A549 (cell line): ENCODE measurements around the gene RNF145. TPM values are rescaled to one million over a fixed set of nuclear protein-coding genes. Genes with fewer than 3 reads are reported as not detected.

Experiments used
- ATAC-seq, 2 experiments: fragments of 200-7000 bp in 1 of 2; fragments of >200 bp in 1 of 2; cut with Nextera tagmentation in 1 of 2; cut with Tn5 transposase in 1 of 2; 3 replicates each; pipeline versions ENCODE4 v1.8.0 to v1.9.1; 2018 to 2020; ENCODE audit warnings: mild to moderate bottlenecking in 1 of 2, moderate library complexity in 1 of 2
- CTCF ChIA-PET: fragments of 300-600 bp; sonication (Branson Sonifier 250); formaldehyde crosslinking; extraction: SDS; loops from one replicate; lab custom pipeline; 2021; ENCODE audit warnings: antibody characterized with exemption, inconsistent platforms; lab: Yijun Ruan, JAX
- POLR2A ChIA-PET: fragments of 350-600 bp; formaldehyde crosslinking; extraction: SDS; loops from one replicate; lab custom pipeline; 2021; ENCODE audit warnings: antibody characterized with exemption, inconsistent platforms; lab: Yijun Ruan, JAX
- DNase-seq, 2 experiments: peaks; one replicate each; pipeline versions ENCODE4 v3.0.0 to v3.0.0-alpha.2; 2011 to 2016; ENCODE audit warnings: low read depth in 1 of 2, low spot score in 1 of 2
- FAIRE-seq: peaks from 2 replicates; lab custom pipeline; 2011; peaks lifted over from hg19 to GRCh38; lab: Jason Lieb, UNC
- H3K27ac ChIP-seq, 2 experiments: fragments of >200 bp; sonication (Bioruptor Twin); formaldehyde crosslinking; 3 replicates each; pipeline ENCODE4 v1.5.1; 2016 to 2017
- H3K4me1 ChIP-seq: fragments of >200 bp; sonication (Bioruptor Twin); formaldehyde crosslinking; 3 replicates; pipeline ENCODE4 v1.6.1; 2016
- H3K4me2 ChIP-seq: fragments of >200 bp; sonication (Bioruptor Twin); formaldehyde crosslinking; 3 replicates; pipeline ENCODE4 v1.6.1; 2016
- H3K4me3 ChIP-seq: fragments of >200 bp; sonication (Bioruptor Twin); formaldehyde crosslinking; 3 replicates; pipeline ENCODE4 v1.5.1; 2016
- H3K9me3 ChIP-seq: fragments of >200 bp; sonication (Bioruptor Twin); formaldehyde crosslinking; 3 replicates; pipeline ENCODE4 v1.6.1; 2016
- BCL3 ChIP-seq: fragments of >200 bp; sonication (Bioruptor Twin); formaldehyde crosslinking; IDR thresholded peaks from 3 replicates; pipeline ENCODE4 v1.6.1; 2016
- CEBPB ChIP-seq, 2 experiments: fragments of >200 bp in 1 of 2; sonication (Bioruptor Twin) in 1 of 2; formaldehyde crosslinking in 1 of 2; IDR thresholded peaks; 2 replicates each; pipeline ENCODE4 v1.6.1; 2012 to 2016
- EHF ChIP-seq: fragments of 250-450 bp; sonication (Bioruptor Pico); IDR thresholded peaks from 2 replicates; pipeline ENCODE4 v1.5.0; 2020; ENCODE audit warnings: mild to moderate bottlenecking
- ELK1 ChIP-seq: fragments of 150-350 bp; IDR thresholded peaks from 2 replicates; pipeline ENCODE4 v1.6.1; 2014; ENCODE audit warnings: low read depth, mild to moderate bottlenecking, low read length
- EP300 ChIP-seq, 2 experiments: fragments of >200 bp; sonication (Bioruptor Twin); formaldehyde crosslinking; IDR thresholded peaks; 2 replicates in 1 of 2; 3 replicates in 1 of 2; pipeline ENCODE4 v1.6.1; 2016 to 2017
- FOSL2 ChIP-seq, 2 experiments: fragments of 450-650 bp in 1 of 2; fragments of >200 bp in 1 of 2; sonication (Bioruptor Twin) in 1 of 2; formaldehyde crosslinking; IDR thresholded peaks; 2 replicates each; pipeline versions ENCODE4 v1.5.0 to v1.6.1; 2016 to 2020; ENCODE audit warnings: mild to moderate bottlenecking in 1 of 2, moderate library complexity in 1 of 2
- FOXS1 ChIP-seq: fragments of 250-450 bp; sonication (Bioruptor Pico); IDR thresholded peaks from 2 replicates; pipeline ENCODE4 v1.5.0; 2020; ENCODE audit warnings: mild to moderate bottlenecking, moderate library complexity
- GATA3 ChIP-seq: IDR thresholded peaks from 2 replicates; pipeline ENCODE4 v1.6.1; 2012; ENCODE audit warnings: borderline replicate concordance
- HOXB13 ChIP-seq: fragments of 250-450 bp; sonication (Bioruptor Pico); IDR thresholded peaks from 2 replicates; pipeline ENCODE4 v1.5.0; 2020; ENCODE audit warnings: low read depth, mild to moderate bottlenecking, moderate library complexity
- HOXB5 ChIP-seq: fragments of 250-450 bp; sonication (Bioruptor Pico); IDR thresholded peaks from 2 replicates; pipeline ENCODE4 v1.5.0; 2020; ENCODE audit warnings: mild to moderate bottlenecking, moderate library complexity
- JUN ChIP-seq, 2 experiments: fragments of >200 bp; sonication (Bioruptor Twin); formaldehyde crosslinking; IDR thresholded peaks; 2 replicates in 1 of 2; 3 replicates in 1 of 2; pipeline ENCODE4 v1.6.1; 2016 to 2017
- JUNB ChIP-seq: fragments of >200 bp; sonication (Bioruptor Twin); formaldehyde crosslinking; IDR thresholded peaks from 2 replicates; pipeline ENCODE4 v1.6.1; 2016
- PHF8 ChIP-seq: fragments of 200-600 bp; sonication (generic); IDR thresholded peaks from 2 replicates; pipeline ENCODE4 v1.6.1; 2016; ENCODE audit warnings: low read depth, mild to moderate bottlenecking, antibody characterized with exemption, moderate library complexity, borderline replicate concordance
- POLR2AphosphoS2 ChIP-seq: conservative IDR thresholded peaks from 2 replicates; pipeline ENCODE4 v1.6.1; 2012; ENCODE audit warnings: low read length, improper control_type of control experiment, inconsistent platforms
- RAD21 ChIP-seq, 2 experiments: fragments of >200 bp in 1 of 2; sonication (Bioruptor Twin) in 1 of 2; formaldehyde crosslinking in 1 of 2; IDR thresholded peaks in 1 of 2; conservative IDR thresholded peaks in 1 of 2; 2 replicates in 1 of 2; 3 replicates in 1 of 2; pipeline ENCODE4 v1.6.1; 2012 to 2018; ENCODE audit warnings: inconsistent platforms in 1 of 2
- SMC3 ChIP-seq: fragments of >200 bp; sonication (Bioruptor Twin); formaldehyde crosslinking; IDR thresholded peaks from 3 replicates; pipeline ENCODE4 v1.6.1; 2018; ENCODE audit warnings: inconsistent platforms
- TFCP2L1 ChIP-seq: fragments of 250-450 bp; sonication (Bioruptor Pico); IDR thresholded peaks from 2 replicates; pipeline ENCODE4 v1.5.0; 2021; ENCODE audit warnings: mild to moderate bottlenecking
- TP53 ChIP-seq: fragments of 250-450 bp; sonication (Bioruptor Pico); IDR thresholded peaks from 2 replicates; pipeline ENCODE4 v1.5.0; 2021; ENCODE audit warnings: mild to moderate bottlenecking, moderate library complexity
- ZC3H11A ChIP-seq: fragments of 450-650 bp; IDR thresholded peaks from 2 replicates; pipeline ENCODE4 v1.6.1; 2014; ENCODE audit warnings: antibody characterized with exemption, mild to moderate bottlenecking
- ZFP36 ChIP-seq: fragments of 450-650 bp; IDR thresholded peaks from 2 replicates; pipeline ENCODE4 v1.6.1; 2014; ENCODE audit warnings: borderline replicate concordance; ENCODE audit not compliant: partially characterized antibody
- ZSCAN20 ChIP-seq: fragments of 250-450 bp; sonication (Bioruptor Pico); IDR thresholded peaks from 2 replicates; pipeline ENCODE4 v1.8.0; 2022; ENCODE audit warnings: mild to moderate bottlenecking, moderate library complexity
- WGBS: methylation state at CpG from one replicate; pipeline ENCODE4 v1.1.6; 2017; ENCODE audit errors: missing lambda C conversion rate; 5-methylcytosine and 5-hydroxymethylcytosine counted together
- polyA plus RNA-seq, 4 experiments: library from polyadenylated mRNA; depleted of rRNA in 3 of 4; stranded (reverse); fragments of >200 nt; fragmentation: RNase III in 1 of 4; extraction: RNeasy Plus Mini Kit Qiagen cat#74134 plus additional on column Dnase treatment in 1 of 4; gene quantifications; 2 replicates in 3 of 4; 3 replicates in 1 of 4; pipeline ENCODE4 v1.2.3, GENCODE V29; 2011 to 2017
- TF ChIP-seq, protein P1 (sequence below): fragments of 200-600 bp; sonication (generic); IDR thresholded peaks from 2 replicates; pipeline ENCODE4 v1.6.1; 2016; ENCODE audit warnings: antibody characterized with exemption, mild to moderate bottlenecking, moderate library complexity
- TF ChIP-seq, protein P2 (sequence below): IDR thresholded peaks from 2 replicates; pipeline ENCODE4 v1.6.1; 2012
- TF ChIP-seq, protein P3 (sequence below): fragments of >200 bp; sonication (Bioruptor Twin); formaldehyde crosslinking; IDR thresholded peaks from 2 replicates; pipeline ENCODE4 v1.6.1; 2016
- TF ChIP-seq, protein P4 (sequence below): IDR thresholded peaks from 2 replicates; pipeline ENCODE4 v1.6.1; 2012
- TF ChIP-seq, protein P5 (sequence below): fragments of >200 bp; sonication (Bioruptor Twin); formaldehyde crosslinking; IDR thresholded peaks from 3 replicates; pipeline ENCODE4 v1.5.1; 2016

RNF145 gene
- polyA plus RNA-seq, 2 of the 4 experiments (the other 2 are of a cell fraction): 122 to 146 TPM

- H3K4me3 ChIP-seq: 0 out of 3 replicates have a peak overlapping the region, but pooled peaks have one; percentile 7
- 0% methylated on average over 1 of the region's 1 CpG for WGBS
- H3K9me3 ChIP-seq: no peaks in the 10 kb centered on the region
- POLR2A ChIA-PET: no interaction called here
- H3K27ac ChIP-seq: peak overlapping the region; percentile 89 to 94
- TF ChIP-seq ZFP36 (no peak), HOXB13 (CRISPR knock-in tag) (0 out of 2 replicates have a peak, but pooled peaks have one; percentile 61), JUN (IDR thresholded peaks at IDR 0.05) (peak; percentile 78 to 96), PHF8 (no peak), HOXB5 (no peak), EP300 (IDR thresholded peaks at IDR 0.05) (peak; percentile 92), EHF (peak; percentile 10; the same call in 1 of the 2 replicates), JUNB (peak; percentile 92), RAD21 (conservative IDR thresholded peaks at IDR 0.05 in 1 of 2, IDR thresholded peaks at IDR 0.05 in 1 of 2) (peak; percentile 19 to 24; a peak in 4 of 5 replicates), BCL3 (peak; percentile 85; the same call in 2 of the 3 replicates), FOXS1 (CRISPR knock-in tag) (peak; percentile 46; the same call in 1 of the 2 replicates), CEBPB (IDR thresholded peaks at IDR 0.05) (peak; percentile 95 to 98), GATA3 (peak; percentile 92), SMC3 (peak; percentile 28; the same call in 1 of the 3 replicates), ZSCAN20 (CRISPR knock-in tag) (peak; percentile 68), TP53 (no peak), FOSL2 (IDR thresholded peaks at IDR 0.05) (no peak), FOSL2 (CRISPR knock-in tag; IDR thresholded peaks at IDR 0.05) (peak; percentile 80)
- TF ChIP-seq, protein P1, sequence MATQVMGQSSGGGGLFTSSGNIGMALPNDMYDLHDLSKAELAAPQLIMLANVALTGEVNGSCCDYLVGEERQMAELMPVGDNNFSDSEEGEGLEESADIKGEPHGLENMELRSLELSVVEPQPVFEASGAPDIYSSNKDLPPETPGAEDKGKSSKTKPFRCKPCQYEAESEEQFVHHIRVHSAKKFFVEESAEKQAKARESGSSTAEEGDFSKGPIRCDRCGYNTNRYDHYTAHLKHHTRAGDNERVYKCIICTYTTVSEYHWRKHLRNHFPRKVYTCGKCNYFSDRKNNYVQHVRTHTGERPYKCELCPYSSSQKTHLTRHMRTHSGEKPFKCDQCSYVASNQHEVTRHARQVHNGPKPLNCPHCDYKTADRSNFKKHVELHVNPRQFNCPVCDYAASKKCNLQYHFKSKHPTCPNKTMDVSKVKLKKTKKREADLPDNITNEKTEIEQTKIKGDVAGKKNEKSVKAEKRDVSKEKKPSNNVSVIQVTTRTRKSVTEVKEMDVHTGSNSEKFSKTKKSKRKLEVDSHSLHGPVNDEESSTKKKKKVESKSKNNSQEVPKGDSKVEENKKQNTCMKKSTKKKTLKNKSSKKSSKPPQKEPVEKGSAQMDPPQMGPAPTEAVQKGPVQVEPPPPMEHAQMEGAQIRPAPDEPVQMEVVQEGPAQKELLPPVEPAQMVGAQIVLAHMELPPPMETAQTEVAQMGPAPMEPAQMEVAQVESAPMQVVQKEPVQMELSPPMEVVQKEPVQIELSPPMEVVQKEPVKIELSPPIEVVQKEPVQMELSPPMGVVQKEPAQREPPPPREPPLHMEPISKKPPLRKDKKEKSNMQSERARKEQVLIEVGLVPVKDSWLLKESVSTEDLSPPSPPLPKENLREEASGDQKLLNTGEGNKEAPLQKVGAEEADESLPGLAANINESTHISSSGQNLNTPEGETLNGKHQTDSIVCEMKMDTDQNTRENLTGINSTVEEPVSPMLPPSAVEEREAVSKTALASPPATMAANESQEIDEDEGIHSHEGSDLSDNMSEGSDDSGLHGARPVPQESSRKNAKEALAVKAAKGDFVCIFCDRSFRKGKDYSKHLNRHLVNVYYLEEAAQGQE: no peak
- TF ChIP-seq, protein P2, sequence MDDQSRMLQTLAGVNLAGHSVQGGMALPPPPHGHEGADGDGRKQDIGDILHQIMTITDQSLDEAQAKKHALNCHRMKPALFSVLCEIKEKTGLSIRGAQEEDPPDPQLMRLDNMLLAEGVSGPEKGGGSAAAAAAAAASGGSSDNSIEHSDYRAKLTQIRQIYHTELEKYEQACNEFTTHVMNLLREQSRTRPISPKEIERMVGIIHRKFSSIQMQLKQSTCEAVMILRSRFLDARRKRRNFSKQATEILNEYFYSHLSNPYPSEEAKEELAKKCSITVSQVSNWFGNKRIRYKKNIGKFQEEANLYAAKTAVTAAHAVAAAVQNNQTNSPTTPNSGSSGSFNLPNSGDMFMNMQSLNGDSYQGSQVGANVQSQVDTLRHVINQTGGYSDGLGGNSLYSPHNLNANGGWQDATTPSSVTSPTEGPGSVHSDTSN: peak; percentile 39; the same call in 1 of the 2 replicates
- TF ChIP-seq, protein P3, sequence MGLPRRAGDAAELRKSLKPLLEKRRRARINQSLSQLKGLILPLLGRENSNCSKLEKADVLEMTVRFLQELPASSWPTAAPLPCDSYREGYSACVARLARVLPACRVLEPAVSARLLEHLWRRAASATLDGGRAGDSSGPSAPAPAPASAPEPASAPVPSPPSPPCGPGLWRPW: peak; percentile 85; the same call in 1 of the 2 replicates
- TF ChIP-seq, protein P4, sequence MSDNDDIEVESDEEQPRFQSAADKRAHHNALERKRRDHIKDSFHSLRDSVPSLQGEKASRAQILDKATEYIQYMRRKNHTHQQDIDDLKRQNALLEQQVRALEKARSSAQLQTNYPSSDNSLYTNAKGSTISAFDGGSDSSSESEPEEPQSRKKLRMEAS: peak; percentile 59; the same call in 1 of the 2 replicates
- CTCF ChIA-PET: no interaction called here
- ATAC-seq (no peak), FAIRE-seq (no peak), DNase-seq (peak in 1 of 2 experiments; percentile 77)
- H3K4me1 ChIP-seq: peaks cover 95% of the 10 kb centered on the region
- peak overlapping the region; percentile 79 for H3K4me2 ChIP-seq
Observed at GRCh38 chr5:159182691-159183090, 26.7 kb downstream of the RNF145 start.

- DNase-seq (no peak), ATAC-seq (no peak), FAIRE-seq (no peak)
- POLR2A ChIA-PET: no interaction called here
- H3K9me3 ChIP-seq: no peaks in the 10 kb centered on the region
- 63% methylated on average over 4 of the region's 4 CpGs for WGBS
- peak overlapping the region; percentile 94 to 98 for H3K27ac ChIP-seq
- CTCF ChIA-PET: interaction anchor here (1.1 kb wide), 1 partner anchor 25 kb away, joined by 3 read pairs; no protein-coding TSS in a partner anchor
- no peak overlapping the region for H3K4me3 ChIP-seq
- H3K4me1 ChIP-seq: peaks cover 95% of the 10 kb centered on the region
- H3K4me2 ChIP-seq: peak overlapping the region; percentile 79
- TF ChIP-seq ZC3H11A: no peak
- TF ChIP-seq, protein P5, sequence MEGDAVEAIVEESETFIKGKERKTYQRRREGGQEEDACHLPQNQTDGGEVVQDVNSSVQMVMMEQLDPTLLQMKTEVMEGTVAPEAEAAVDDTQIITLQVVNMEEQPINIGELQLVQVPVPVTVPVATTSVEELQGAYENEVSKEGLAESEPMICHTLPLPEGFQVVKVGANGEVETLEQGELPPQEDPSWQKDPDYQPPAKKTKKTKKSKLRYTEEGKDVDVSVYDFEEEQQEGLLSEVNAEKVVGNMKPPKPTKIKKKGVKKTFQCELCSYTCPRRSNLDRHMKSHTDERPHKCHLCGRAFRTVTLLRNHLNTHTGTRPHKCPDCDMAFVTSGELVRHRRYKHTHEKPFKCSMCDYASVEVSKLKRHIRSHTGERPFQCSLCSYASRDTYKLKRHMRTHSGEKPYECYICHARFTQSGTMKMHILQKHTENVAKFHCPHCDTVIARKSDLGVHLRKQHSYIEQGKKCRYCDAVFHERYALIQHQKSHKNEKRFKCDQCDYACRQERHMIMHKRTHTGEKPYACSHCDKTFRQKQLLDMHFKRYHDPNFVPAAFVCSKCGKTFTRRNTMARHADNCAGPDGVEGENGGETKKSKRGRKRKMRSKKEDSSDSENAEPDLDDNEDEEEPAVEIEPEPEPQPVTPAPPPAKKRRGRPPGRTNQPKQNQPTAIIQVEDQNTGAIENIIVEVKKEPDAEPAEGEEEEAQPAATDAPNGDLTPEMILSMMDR: no peak
- no peak for TF ChIP-seq POLR2AphosphoS2
- TF ChIP-seq, protein P2: no peak
- TF ChIP-seq TFCP2L1: no peak
- TF ChIP-seq SMC3: no peak
- TF ChIP-seq JUN (IDR thresholded peaks at IDR 0.05): no peak
- no peak for TF ChIP-seq CEBPB (IDR thresholded peaks at IDR 0.05)
- no peak for TF ChIP-seq ELK1
- no peak for TF ChIP-seq ZSCAN20 (CRISPR knock-in tag)
Observed at GRCh38 chr5:159181651-159182050, 27.7 kb downstream of the RNF145 start.
